ENCODE results near the gene OTX2.

DNA sequence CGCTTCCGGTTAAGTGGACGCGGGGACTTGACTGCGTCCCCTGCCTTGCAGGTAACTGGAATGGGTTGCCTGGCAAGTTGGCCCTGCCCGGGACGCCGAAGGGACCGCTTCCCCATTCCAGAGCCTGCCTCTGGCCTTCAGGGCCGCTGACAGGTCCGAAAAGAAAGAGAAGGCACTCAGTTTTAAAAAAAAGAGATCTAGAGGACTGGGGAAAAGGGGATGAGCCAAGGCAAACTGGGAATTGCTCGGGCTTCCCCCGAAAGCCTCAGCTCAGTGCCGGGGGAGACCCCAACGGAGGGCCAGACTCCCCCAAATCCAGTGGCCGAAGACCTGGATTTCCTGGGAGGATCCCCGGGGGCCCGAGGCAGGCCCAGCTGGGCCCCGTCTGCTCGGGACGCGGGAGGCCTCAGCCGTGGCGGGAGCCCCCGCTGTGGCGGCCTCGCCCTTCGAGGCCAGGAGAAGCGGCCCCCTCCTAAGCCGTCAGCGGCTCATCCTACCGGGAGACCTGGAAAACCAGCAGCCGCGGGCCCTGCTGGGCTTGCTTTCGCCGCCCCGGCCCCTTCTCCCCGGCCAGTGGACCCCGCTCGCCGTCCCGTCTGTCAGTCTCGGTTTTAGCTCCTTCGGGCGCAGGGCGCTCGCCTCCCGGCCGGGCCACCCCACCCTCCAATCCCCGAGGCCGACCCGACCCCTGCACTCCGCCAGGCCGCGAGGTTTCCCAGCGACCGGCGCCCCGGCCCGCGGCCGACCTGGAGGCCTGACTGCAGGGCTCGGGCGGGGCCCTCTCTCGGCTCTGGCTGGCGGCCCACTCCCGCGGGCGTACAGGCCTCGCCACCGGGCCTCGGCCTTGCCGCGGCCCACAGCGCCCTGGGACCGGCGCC is 12.5 kb downstream of the OTX2 start:
- no peak for TF ChIP-seq KLF9 (tag by site-specific recombination; IDR thresholded peaks at IDR 0.05; ENCODE audit: low read depth)
- TF ChIP-seq, protein P1, sequence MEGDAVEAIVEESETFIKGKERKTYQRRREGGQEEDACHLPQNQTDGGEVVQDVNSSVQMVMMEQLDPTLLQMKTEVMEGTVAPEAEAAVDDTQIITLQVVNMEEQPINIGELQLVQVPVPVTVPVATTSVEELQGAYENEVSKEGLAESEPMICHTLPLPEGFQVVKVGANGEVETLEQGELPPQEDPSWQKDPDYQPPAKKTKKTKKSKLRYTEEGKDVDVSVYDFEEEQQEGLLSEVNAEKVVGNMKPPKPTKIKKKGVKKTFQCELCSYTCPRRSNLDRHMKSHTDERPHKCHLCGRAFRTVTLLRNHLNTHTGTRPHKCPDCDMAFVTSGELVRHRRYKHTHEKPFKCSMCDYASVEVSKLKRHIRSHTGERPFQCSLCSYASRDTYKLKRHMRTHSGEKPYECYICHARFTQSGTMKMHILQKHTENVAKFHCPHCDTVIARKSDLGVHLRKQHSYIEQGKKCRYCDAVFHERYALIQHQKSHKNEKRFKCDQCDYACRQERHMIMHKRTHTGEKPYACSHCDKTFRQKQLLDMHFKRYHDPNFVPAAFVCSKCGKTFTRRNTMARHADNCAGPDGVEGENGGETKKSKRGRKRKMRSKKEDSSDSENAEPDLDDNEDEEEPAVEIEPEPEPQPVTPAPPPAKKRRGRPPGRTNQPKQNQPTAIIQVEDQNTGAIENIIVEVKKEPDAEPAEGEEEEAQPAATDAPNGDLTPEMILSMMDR (tag by site-specific recombination; IDR thresholded peaks at IDR 0.05): no peak
- TF ChIP-seq, protein P2, sequence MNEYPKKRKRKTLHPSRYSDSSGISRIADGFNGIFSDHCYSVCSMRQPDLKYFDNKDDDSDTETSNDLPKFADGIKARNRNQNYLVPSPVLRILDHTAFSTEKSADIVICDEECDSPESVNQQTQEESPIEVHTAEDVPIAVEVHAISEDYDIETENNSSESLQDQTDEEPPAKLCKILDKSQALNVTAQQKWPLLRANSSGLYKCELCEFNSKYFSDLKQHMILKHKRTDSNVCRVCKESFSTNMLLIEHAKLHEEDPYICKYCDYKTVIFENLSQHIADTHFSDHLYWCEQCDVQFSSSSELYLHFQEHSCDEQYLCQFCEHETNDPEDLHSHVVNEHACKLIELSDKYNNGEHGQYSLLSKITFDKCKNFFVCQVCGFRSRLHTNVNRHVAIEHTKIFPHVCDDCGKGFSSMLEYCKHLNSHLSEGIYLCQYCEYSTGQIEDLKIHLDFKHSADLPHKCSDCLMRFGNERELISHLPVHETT (tag by site-specific recombination; IDR thresholded peaks at IDR 0.05): no peak
- TF ChIP-seq ZFP37 (tag by site-specific recombination; IDR thresholded peaks at IDR 0.05): no peak
- TF ChIP-seq, protein P3, sequence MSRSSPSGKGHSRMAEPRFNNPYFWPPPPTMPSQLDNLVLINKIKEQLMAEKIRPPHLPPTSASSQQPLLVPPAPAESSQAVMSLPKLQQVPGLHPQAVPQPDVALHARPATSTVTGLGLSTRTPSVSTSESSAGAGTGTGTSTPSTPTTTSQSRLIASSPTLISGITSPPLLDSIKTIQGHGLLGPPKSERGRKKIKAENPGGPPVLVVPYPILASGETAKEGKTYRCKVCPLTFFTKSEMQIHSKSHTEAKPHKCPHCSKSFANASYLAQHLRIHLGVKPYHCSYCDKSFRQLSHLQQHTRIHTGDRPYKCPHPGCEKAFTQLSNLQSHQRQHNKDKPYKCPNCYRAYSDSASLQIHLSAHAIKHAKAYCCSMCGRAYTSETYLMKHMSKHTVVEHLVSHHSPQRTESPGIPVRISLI (tag by site-specific recombination; IDR thresholded peaks at IDR 0.05): no peak
- TF ChIP-seq ZNF654 (tag by site-specific recombination; IDR thresholded peaks at IDR 0.05; ENCODE audit: low read depth): no peak

Data from HEK293 (cell line).